ENCODE data around the gene CSNK1D. TPM values are rescaled to one million over a fixed set of nuclear protein-coding genes. Genes with fewer than 3 reads are reported as not detected.
A peak's percentile ranks its signal among the peaks of the same experiment; 100 is the strongest.

CSNK1D gene
- total and polyA plus RNA-seq, 10 of the 15 experiments (the other 5 are each of a cell fraction or from before 2014, with no cell fraction given), result 5.7 to 105 (median 58.1) TPM

GRCh38 chr17:82281502-82282238 is 8.2 kb upstream of the CSNK1D start:
- in situ Hi-C loops (cut with MboI), result no loop called here
- ChIA-PET POLR2A (interaction anchor here (2.6 kb wide), 1 partner anchor 8 kb away, joined by 16 read pairs; the partner anchor contains the start of gene CSNK1D), RAD21 (ENCODE audit: unreplicated experiment) (no interaction called here), CTCF (interaction anchor here (1.5 to 2.0 kb wide), 2 partner anchors 11 to 40 kb away, joined by 3 to 6 read pairs; no protein-coding TSS in a partner anchor), SMC1A (ENCODE audit: uncharacterized antibody, unreplicated experiment) (interaction anchor here (1.1 to 1.6 kb wide), 2 partner anchors 16 to 39 kb away, joined by 3 to 5 read pairs; no protein-coding TSS in a partner anchor)
- H3K27ac ChIP-seq (ENCODE audit: control insufficient read depth, insufficient read depth), result no peak overlapping the region
- H3K4me2 ChIP-seq (ENCODE audit: control insufficient read depth, insufficient read depth), result no peak overlapping the region
- H3K9me3 ChIP-seq (replicated peaks; ENCODE audit: control insufficient read depth, insufficient read depth, low read length), result no peaks in the 10 kb centered on the region
- H3K4me1 ChIP-seq (ENCODE audit: control insufficient read depth, insufficient read depth, low read length), result no peaks in the 10 kb centered on the region
- H4K20me1 ChIP-seq (ENCODE audit: control insufficient read depth, insufficient read depth), result no peaks in the 10 kb centered on the region
- no peaks in the 10 kb centered on the region for H3K79me2 ChIP-seq (ENCODE audit: control insufficient read depth, insufficient read depth, low read length)
- FAIRE-seq (no peak), ATAC-seq (peak; percentile 67), DNase-seq (ENCODE audit: low read depth, low spot score) (peak; percentile 30)
- intact Hi-C loops (cut with micrococcal nuclease; ENCODE audit: unreplicated experiment), result no loop called here
- 37% methylated on average over 22 of the region's 22 CpGs for WGBS (ENCODE audit: insufficient coverage, insufficient replicate concordance, low lambda C conversion rate, missing lambda C conversion rate)
- no peaks in the 10 kb centered on the region for H3K27me3 ChIP-seq (replicated peaks in 1 of 2; ENCODE audit: control insufficient read depth in 2 of 2, insufficient read depth in 2 of 2, low read length in 1 of 2)
- no TSS peak for BruUV-seq (replicated peaks)
- H3K9ac ChIP-seq (ENCODE audit: control insufficient read depth, insufficient read depth, low read length), result no peak overlapping the region
- no peak overlapping the region for H2AFZ ChIP-seq (ENCODE audit: control insufficient read depth, low read depth, low read length)
- no peaks in the 10 kb centered on the region for H3K36me3 ChIP-seq (ENCODE audit: control insufficient read depth in 2 of 2, insufficient read depth in 2 of 2, low read length in 1 of 2)
- TF ChIP-seq HDGF (IDR thresholded peaks at IDR 0.05) (peak; percentile 87), CHD1 (IDR thresholded peaks at IDR 0.05; ENCODE audit: low read depth, low read length) (no peak), NR2F1 (conservative IDR thresholded peaks at IDR 0.05) (peak; percentile 57), SUZ12 (IDR thresholded peaks at IDR 0.05; ENCODE audit: unreplicated experiment) (no peak), BHLHE40 (IDR thresholded peaks at IDR 0.05; ENCODE audit: borderline replicate concordance in 1 of 2, low read depth in 2 of 2, low read length in 1 of 2) (peak in 1 of 2 experiments; percentile 12; a peak in 1 of 4 replicates), SMAD5 (IDR thresholded peaks at IDR 0.05; ENCODE audit: low read depth) (no peak), MTA2 (IDR thresholded peaks at IDR 0.05; ENCODE audit: low read depth) (0 out of 2 replicates have a peak, but pooled peaks have one; percentile 35), IKZF1 (conservative IDR thresholded peaks at IDR 0.05) (peak; percentile 35; the same call in 1 of the 2 replicates), TCF7 (IDR thresholded peaks at IDR 0.05; ENCODE audit: borderline replicate concordance) (no peak)
- TF ChIP-seq, protein P1, sequence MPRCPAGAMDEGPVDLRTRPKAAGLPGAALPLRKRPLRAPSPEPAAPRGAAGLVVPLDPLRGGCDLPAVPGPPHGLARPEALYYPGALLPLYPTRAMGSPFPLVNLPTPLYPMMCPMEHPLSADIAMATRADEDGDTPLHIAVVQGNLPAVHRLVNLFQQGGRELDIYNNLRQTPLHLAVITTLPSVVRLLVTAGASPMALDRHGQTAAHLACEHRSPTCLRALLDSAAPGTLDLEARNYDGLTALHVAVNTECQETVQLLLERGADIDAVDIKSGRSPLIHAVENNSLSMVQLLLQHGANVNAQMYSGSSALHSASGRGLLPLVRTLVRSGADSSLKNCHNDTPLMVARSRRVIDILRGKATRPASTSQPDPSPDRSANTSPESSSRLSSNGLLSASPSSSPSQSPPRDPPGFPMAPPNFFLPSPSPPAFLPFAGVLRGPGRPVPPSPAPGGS (IDR thresholded peaks at IDR 0.05; ENCODE audit: borderline replicate concordance, insufficient read depth, low read depth, low read length, poor library complexity, severe bottlenecking), result peak; percentile 71
- H3K4me3 ChIP-seq, result no peak overlapping the region

Measured in GM12878 (cell line).